PC-3 (cell line): ENCODE results near the gene SEC14L3. TPM values are rescaled to one million over a fixed set of nuclear protein-coding genes. Genes with fewer than 3 reads are reported as not detected.

Source experiments
- ATAC-seq: fragments of 200-7000 bp; cut with Tn5 transposase; 2 replicates; pipeline ENCODE4 v1.9.1; 2020; ENCODE audit warnings: mild to moderate bottlenecking, moderate library complexity
- BruUV-seq: library from RNA; stranded (reverse); fragments of 400-500 nt; replicated peaks from 2 replicates; lab custom pipeline; 2021; lab: Mats Ljungman, UMichigan
- CTCF ChIA-PET: fragments of 300-600 bp; sonication (Branson Sonifier 250); formaldehyde crosslinking; loops from one replicate; lab custom pipeline; 2022; ENCODE audit warnings: antibody characterized with exemption; lab: Charles Lee
- POLR2A ChIA-PET: fragments of 300-600 bp; sonication (Branson Sonifier 250); formaldehyde crosslinking; loops from one replicate; lab custom pipeline; 2022; ENCODE audit warnings: antibody characterized with exemption; ENCODE audit not compliant: unreplicated experiment; lab: Charles Lee
- DNase-seq: peaks from one replicate; pipeline ENCODE4 v3.0.0-alpha.2; 2015
- H2AFZ ChIP-seq: fragments of 300-600 bp; sonication (generic); 2 replicates; pipeline ENCODE4 v1.6.0; 2016; ENCODE audit warnings: antibody characterized with exemption, low read length
- H3F3A ChIP-seq: fragments of 300-600 bp; sonication (generic); one replicate; pipeline ENCODE4 v1.6.0; 2017; ENCODE audit warnings: antibody characterized with exemption, low read length, control low read depth, mild to moderate bottlenecking; ENCODE audit not compliant: unreplicated experiment
- H3K27ac ChIP-seq: fragments of 300-600 bp; sonication (generic); 2 replicates; pipeline ENCODE4 v1.5.1; 2016; ENCODE audit warnings: mild to moderate bottlenecking, low read length
- H3K27me3 ChIP-seq: fragments of 300-600 bp; sonication (generic); 2 replicates; pipeline ENCODE4 v1.6.1; 2016; ENCODE audit warnings: low read length, mixed read lengths
- H3K36me3 ChIP-seq: fragments of 300-600 bp; sonication (generic); 2 replicates; pipeline ENCODE4 v1.6.1; 2016; ENCODE audit warnings: low read depth, mixed run types, low read length, mixed read lengths
- H3K4me1 ChIP-seq: fragments of 300-600 bp; sonication (generic); 2 replicates; pipeline ENCODE4 v1.5.1; 2016; ENCODE audit warnings: low read length; ENCODE audit not compliant: insufficient read depth
- H3K4me2 ChIP-seq: fragments of 300-600 bp; sonication (generic); 2 replicates; pipeline ENCODE4 v1.6.0; 2016; ENCODE audit warnings: low read length
- H3K4me3 ChIP-seq: fragments of 300-600 bp; sonication (generic); 2 replicates; pipeline ENCODE4 v1.5.1; 2016; ENCODE audit warnings: mild to moderate bottlenecking, low read length, mixed read lengths
- H3K79me2 ChIP-seq: fragments of 300-600 bp; sonication (generic); 2 replicates; pipeline ENCODE4 v1.6.1; 2017; ENCODE audit warnings: low read length, mixed read lengths
- H3K9ac ChIP-seq: fragments of 300-600 bp; sonication (generic); 2 replicates; pipeline ENCODE4 v1.6.0; 2016; ENCODE audit warnings: mild to moderate bottlenecking, low read length
- H3K9me2 ChIP-seq: fragments of 300-600 bp; sonication (generic); replicated peaks from 2 replicates; pipeline ENCODE4 v1.6.1; 2016; ENCODE audit warnings: mixed run types, low read length, mixed read lengths
- H3K9me3 ChIP-seq: fragments of 300-600 bp; sonication (generic); 2 replicates; pipeline ENCODE4 v1.6.1; 2016; ENCODE audit warnings: low read length, mixed read lengths
- H4K20me1 ChIP-seq: fragments of 300-600 bp; sonication (generic); 2 replicates; pipeline ENCODE4 v1.6.1; 2016; ENCODE audit warnings: low read length, mixed read lengths
- EZH2 ChIP-seq: fragments of 300-600 bp; sonication (generic); IDR thresholded peaks from one replicate; pipeline ENCODE4 v1.6.1; 2017; ENCODE audit warnings: antibody characterized with exemption, mild to moderate bottlenecking, low read length; ENCODE audit not compliant: unreplicated experiment
- EZH2phosphoT487 ChIP-seq: fragments of 300-600 bp; sonication (generic); IDR thresholded peaks from 2 replicates; pipeline ENCODE4 v1.6.1; 2018; ENCODE audit warnings: mild to moderate bottlenecking, antibody characterized with exemption, low read length, borderline replicate concordance
- intact Hi-C: fragments of 100-400 bp; cut with micrococcal nuclease; formaldehyde crosslinking; loops from 2 replicates; pipeline ENCODE4 v1.9.0; 2023
- total RNA-seq: library from RNA; depleted of rRNA; stranded (reverse); fragments of >200 nt; gene quantifications from 2 replicates; pipeline ENCODE4 v1.2.3, GENCODE V29; 2014
- TF ChIP-seq, protein P1 (sequence below): fragments of 300-600 bp; sonication (generic); conservative IDR thresholded peaks from 2 replicates; pipeline ENCODE4 v1.5.1; 2017; ENCODE audit warnings: antibody characterized with exemption, low read depth, mild to moderate bottlenecking, low read length

Gene SEC14L3
- total RNA-seq, 1 experiment from 2014 or later, result not detected

GRCh38 chr22:30438559-30438958 is 33.3 kb downstream of the SEC14L3 start:
- ATAC-seq (no peak), DNase-seq (no peak)
- Histone ChIP-seq H3F3A (no peaks in the 10 kb centered on the region), H3K4me2 (no peak overlapping the region), H3K79me2 (no peaks in the 10 kb centered on the region), H3K27ac (no peak overlapping the region), H3K4me1 (peaks cover 5% of the 10 kb centered on the region), H3K36me3 (no peaks in the 10 kb centered on the region), H3K4me3 (no peak overlapping the region), H2AFZ (no peak overlapping the region), H3K9ac (no peak overlapping the region), H3K9me2 (no peaks in the 10 kb centered on the region), H3K27me3 (no peaks in the 10 kb centered on the region), H3K9me3 (no peaks in the 10 kb centered on the region), H4K20me1 (no peaks in the 10 kb centered on the region)
- POLR2A ChIA-PET, result no interaction called here
- CTCF ChIA-PET, result no interaction called here
- TF ChIP-seq EZH2phosphoT487 (no peak), EZH2 (no peak)
- TF ChIP-seq, protein P1, sequence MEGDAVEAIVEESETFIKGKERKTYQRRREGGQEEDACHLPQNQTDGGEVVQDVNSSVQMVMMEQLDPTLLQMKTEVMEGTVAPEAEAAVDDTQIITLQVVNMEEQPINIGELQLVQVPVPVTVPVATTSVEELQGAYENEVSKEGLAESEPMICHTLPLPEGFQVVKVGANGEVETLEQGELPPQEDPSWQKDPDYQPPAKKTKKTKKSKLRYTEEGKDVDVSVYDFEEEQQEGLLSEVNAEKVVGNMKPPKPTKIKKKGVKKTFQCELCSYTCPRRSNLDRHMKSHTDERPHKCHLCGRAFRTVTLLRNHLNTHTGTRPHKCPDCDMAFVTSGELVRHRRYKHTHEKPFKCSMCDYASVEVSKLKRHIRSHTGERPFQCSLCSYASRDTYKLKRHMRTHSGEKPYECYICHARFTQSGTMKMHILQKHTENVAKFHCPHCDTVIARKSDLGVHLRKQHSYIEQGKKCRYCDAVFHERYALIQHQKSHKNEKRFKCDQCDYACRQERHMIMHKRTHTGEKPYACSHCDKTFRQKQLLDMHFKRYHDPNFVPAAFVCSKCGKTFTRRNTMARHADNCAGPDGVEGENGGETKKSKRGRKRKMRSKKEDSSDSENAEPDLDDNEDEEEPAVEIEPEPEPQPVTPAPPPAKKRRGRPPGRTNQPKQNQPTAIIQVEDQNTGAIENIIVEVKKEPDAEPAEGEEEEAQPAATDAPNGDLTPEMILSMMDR, result no peak
- intact Hi-C loops, result no loop called here
- no TSS peak for BruUV-seq

GRCh38 chr22:30436196-30436595 is 35.6 kb downstream of the SEC14L3 start:
- ATAC-seq, result no peak
- ChIA-PET CTCF (no interaction called here), POLR2A (no interaction called here)
- H3K4me3 ChIP-seq, result no peak overlapping the region
- TF ChIP-seq EZH2phosphoT487 (no peak), EZH2 (no peak)
- TF ChIP-seq, protein P1, result no peak
- H3K4me2 ChIP-seq, result no peak overlapping the region
- no peaks in the 10 kb centered on the region for H3K9me2 ChIP-seq
- H3K27me3 ChIP-seq, result no peaks in the 10 kb centered on the region
- H2AFZ ChIP-seq, result no peak overlapping the region
- no peaks in the 10 kb centered on the region for H3K9me3 ChIP-seq
- H4K20me1 ChIP-seq, result no peaks in the 10 kb centered on the region
- H3K36me3 ChIP-seq, result no peaks in the 10 kb centered on the region
- H3K4me1 ChIP-seq, result no peaks in the 10 kb centered on the region
- H3K27ac ChIP-seq, result no peak overlapping the region
- intact Hi-C loops, result no loop called here
- no peaks in the 10 kb centered on the region for H3F3A ChIP-seq
- BruUV-seq, result no TSS peak
- no peak for DNase-seq
- H3K9ac ChIP-seq, result no peak overlapping the region
- no peaks in the 10 kb centered on the region for H3K79me2 ChIP-seq

- H3F3A ChIP-seq, result no peaks in the 10 kb centered on the region
- ChIA-PET CTCF (no interaction called here), POLR2A (no interaction called here)
- ATAC-seq (no peak), DNase-seq (no peak)
- no peak overlapping the region for H2AFZ ChIP-seq
- no peak overlapping the region for H3K27ac ChIP-seq
- no peak overlapping the region for H3K9ac ChIP-seq
- TF ChIP-seq EZH2, result no peak
- no peak for TF ChIP-seq EZH2phosphoT487
- H3K4me3 ChIP-seq, result no peak overlapping the region
- H3K79me2 ChIP-seq, result no peaks in the 10 kb centered on the region
- no peaks in the 10 kb centered on the region for H3K27me3 ChIP-seq
- BruUV-seq, result no TSS peak
- H3K9me3 ChIP-seq, result no peaks in the 10 kb centered on the region
- no peaks in the 10 kb centered on the region for H3K36me3 ChIP-seq
- no peaks in the 10 kb centered on the region for H4K20me1 ChIP-seq
- no peaks in the 10 kb centered on the region for H3K9me2 ChIP-seq
- intact Hi-C loops, result no loop called here
- H3K4me2 ChIP-seq, result no peak overlapping the region
- H3K4me1 ChIP-seq, result no peaks in the 10 kb centered on the region
Measured at GRCh38 chr22:30435674-30436126, 36.1 kb downstream of the SEC14L3 start.
